Small intestine (tissue), 7 donors: Measurements from ENCODE around the gene TBCD. TPM values are rescaled to one million over a fixed set of nuclear protein-coding genes. Genes with fewer than 3 reads are reported as not detected.

Source experiments
- DNase-seq, 2 donors: peaks; one replicate each; pipeline versions ENCODE4 v3.0.0 to v3.0.0-alpha.2; 2013
- FAIRE-seq: peaks from 2 replicates; lab custom pipeline; 2012; peaks lifted over from hg19 to GRCh38; lab: Jason Lieb, UNC
- H3K27ac ChIP-seq, 3 donors: one replicate each; pipeline ENCODE4 v1.5.1; 2013; ENCODE audit warnings: low read length in 2 of 3, mild to moderate bottlenecking in 2 of 3, control low read depth in 1 of 3, inconsistent platforms in 1 of 3, low read depth in 1 of 3, moderate library complexity in 1 of 3
- H3K27me3 ChIP-seq, 3 donors: one replicate each; pipeline ENCODE4 v1.6.1; 2013; ENCODE audit warnings: low read length in 3 of 3, inconsistent platforms in 1 of 3; ENCODE audit not compliant: control insufficient read depth in 3 of 3, insufficient read depth in 3 of 3
- H3K36me3 ChIP-seq, 3 donors: one replicate each; pipeline ENCODE4 v1.6.1; 2013; ENCODE audit warnings: low read length in 3 of 3, inconsistent platforms in 1 of 3, low read depth in 1 of 3, mild to moderate bottlenecking in 1 of 3, moderate library complexity in 1 of 3; ENCODE audit not compliant: control insufficient read depth in 3 of 3, insufficient read depth in 2 of 3
- H3K4me1 ChIP-seq, 3 donors: one replicate each; pipeline ENCODE4 v1.6.1; 2013; ENCODE audit warnings: low read length in 2 of 3, inconsistent platforms in 1 of 3, low read depth in 1 of 3, mild to moderate bottlenecking in 1 of 3, moderate library complexity in 1 of 3; ENCODE audit not compliant: control insufficient read depth in 3 of 3, insufficient read depth in 2 of 3
- H3K4me3 ChIP-seq, 3 donors: one replicate each; pipeline ENCODE4 v1.5.1; 2013; ENCODE audit warnings: low read length in 3 of 3, control low read depth in 1 of 3, inconsistent platforms in 1 of 3, low read depth in 1 of 3, mild to moderate bottlenecking in 1 of 3, moderate library complexity in 1 of 3
- H3K9me3 ChIP-seq, 2 donors: one replicate each; pipeline ENCODE4 v1.6.1; 2013; ENCODE audit warnings: low read depth in 1 of 2, low read length in 1 of 2; ENCODE audit not compliant: control insufficient read depth in 2 of 2, insufficient read depth in 1 of 2
- WGBS, 3 donors: extraction: QIAGEN DNeasy Blood & Tissue Kit; methylation state at CpG; one replicate each; pipeline ENCODE4 v1.1.7; 2013; 5-methylcytosine and 5-hydroxymethylcytosine counted together
- polyA plus RNA-seq, 4 donors: library from polyadenylated mRNA; stranded (reverse) in 3 of 4; unstranded in 1 of 4; fragments of 200-250 nt in 3 of 4; fragments of 120-200 nt in 1 of 4; gene quantifications; one replicate each; pipeline versions ENCODE4 v1.2.1 to v1.2.3, GENCODE V29; 2013
- donor health status: healthy with polysubstance abuse.
- donor health status: control.
- donor health status: control.
- donor health status: Bipolar disorder and iron deficiency.
- donor health status: healthy.

Gene TBCD
- polyA plus RNA-seq, 4 donors = 38.7 to 83.7 (median 67.3) TPM

- Histone ChIP-seq H3K4me3 (no peak overlapping the region), H3K27me3 (no peaks in the 10 kb centered on the region), H3K27ac (no peak overlapping the region), H3K4me1 (no peaks in the 10 kb centered on the region), H3K36me3 (peaks cover 2 to 62% (median 4%) of the 10 kb centered on the region in 3 donors), H3K9me3 (peaks cover 0 to 45% of the 10 kb centered on the region in 2 donors)
- WGBS, 3 donors = 93 to 99% (median 93%) methylated on average over 8 of the region's 8 CpGs
- no peak for DNase-seq
- FAIRE-seq = no peak
Observed at GRCh38 chr17:82943751-82944150, 191.9 kb downstream of the TBCD start.

- no peaks in the 10 kb centered on the region for H3K27me3 ChIP-seq
- peaks cover 2 to 57% (median 4%) of the 10 kb centered on the region in 3 donors for H3K36me3 ChIP-seq
- peaks cover 0 to 57% of the 10 kb centered on the region in 2 donors for H3K9me3 ChIP-seq
- H3K27ac ChIP-seq = no peak overlapping the region
- no peak for DNase-seq
- H3K4me3 ChIP-seq = no peak overlapping the region
- no peaks in the 10 kb centered on the region for H3K4me1 ChIP-seq
- FAIRE-seq = no peak
Observed at GRCh38 chr17:82944990-82945389, 193.1 kb downstream of the TBCD start.

- Histone ChIP-seq H3K36me3 (peaks cover 2 to 49% (median 4%) of the 10 kb centered on the region in 3 donors), H3K9me3 (peaks cover 0 to 68% of the 10 kb centered on the region in 2 donors), H3K4me3 (no peak overlapping the region), H3K27me3 (no peaks in the 10 kb centered on the region), H3K4me1 (no peaks in the 10 kb centered on the region), H3K27ac (no peak overlapping the region)
- FAIRE-seq (no peak), DNase-seq (no peak)
Observed at GRCh38 chr17:82946081-82946480, 194.2 kb downstream of the TBCD start.

GRCh38 chr17:82947051-82947991 is 195.5 kb downstream of the TBCD start:
- Histone ChIP-seq H3K27ac (no peak overlapping the region), H3K4me1 (no peaks in the 10 kb centered on the region), H3K27me3 (no peaks in the 10 kb centered on the region), H3K9me3 (peaks cover 0 to 78% of the 10 kb centered on the region in 2 donors), H3K36me3 (peaks cover 0 to 43% (median 4%) of the 10 kb centered on the region in 3 donors), H3K4me3 (no peak overlapping the region)
- WGBS, 3 donors = 95 to 97% (median 96%) methylated on average over 11 of the region's 11 CpGs
- FAIRE-seq = no peak
- no peak for DNase-seq

GRCh38 chr17:82948081-82948511 is 196.2 kb downstream of the TBCD start:
- H3K9me3 ChIP-seq = peaks cover 0 to 75% of the 10 kb centered on the region in 2 donors
- FAIRE-seq = no peak

GRCh38 chr17:82948957-82949356 is 197.1 kb downstream of the TBCD start:
- Histone ChIP-seq H3K4me1 (no peaks in the 10 kb centered on the region), H3K9me3 (peaks cover 0 to 70% of the 10 kb centered on the region in 2 donors), H3K27me3 (no peaks in the 10 kb centered on the region), H3K36me3 (peaks cover 0 to 26% (median 0%) of the 10 kb centered on the region in 3 donors), H3K27ac (no peak overlapping the region), H3K4me3 (no peak overlapping the region)
- 95 to 98% (median 97%) methylated on average over 5 of the region's 5 CpGs for WGBS, 3 donors
- DNase-seq = no peak
- no peak for FAIRE-seq

More at GRCh38 chr17:82948081-82948511, 196.2 kb downstream of the TBCD start:
- DNase-seq = no peak
- Histone ChIP-seq H3K4me3 (no peak overlapping the region), H3K36me3 (peaks cover 0 to 35% (median 0%) of the 10 kb centered on the region in 3 donors), H3K27me3 (no peaks in the 10 kb centered on the region), H3K27ac (no peak overlapping the region), H3K4me1 (no peaks in the 10 kb centered on the region)
- WGBS, 3 donors = 93 to 95% (median 95%) methylated on average over 18 of the region's 18 CpGs

GRCh38 chr17:82949361-82949760 is 197.5 kb downstream of the TBCD start:
- peaks cover 0 to 22% (median 0%) of the 10 kb centered on the region in 3 donors for H3K36me3 ChIP-seq
- no peaks in the 10 kb centered on the region for H3K4me1 ChIP-seq
- no peak overlapping the region for H3K27ac ChIP-seq
- 95 to 98% (median 97%) methylated on average over 20 of the region's 20 CpGs for WGBS, 3 donors
- FAIRE-seq (no peak), DNase-seq (no peak)
- H3K9me3 ChIP-seq = peaks cover 0 to 66% of the 10 kb centered on the region in 2 donors
- no peak overlapping the region for H3K4me3 ChIP-seq
- H3K27me3 ChIP-seq = no peaks in the 10 kb centered on the region

GRCh38 chr17:82949984-82950383 is 198.1 kb downstream of the TBCD start:
- Histone ChIP-seq H3K27ac (no peak overlapping the region), H3K4me3 (no peak overlapping the region), H3K9me3 (peaks cover 0 to 60% of the 10 kb centered on the region in 2 donors), H3K36me3 (peaks cover 0 to 20% (median 0%) of the 10 kb centered on the region in 3 donors), H3K4me1 (no peaks in the 10 kb centered on the region), H3K27me3 (no peaks in the 10 kb centered on the region)
- WGBS, 3 donors = 97 to 98% (median 98%) methylated on average over 10 of the region's 10 CpGs
- DNase-seq (no peak), FAIRE-seq (no peak)
